ENCODE measurements around the gene SYNPO2L.

DNA sequence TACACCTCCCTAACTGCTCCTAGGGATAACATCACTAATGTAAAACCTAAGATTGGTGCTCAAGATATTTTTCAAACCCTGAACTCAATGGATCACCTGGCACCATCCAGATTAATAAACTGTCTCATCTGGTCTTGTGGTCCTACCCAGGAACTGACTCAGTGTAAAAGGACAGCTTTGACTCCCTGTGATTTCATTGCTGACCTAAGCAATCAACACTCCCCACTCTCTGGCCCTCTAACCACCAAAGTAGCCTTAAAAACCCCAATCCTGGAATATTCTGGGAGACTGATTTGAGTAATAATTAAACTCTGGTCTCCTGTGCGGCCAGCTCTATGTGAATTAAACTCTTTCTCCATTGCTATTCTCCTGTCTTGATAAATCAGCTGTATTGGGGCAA, 58.5 kb downstream of the SYNPO2L start:
- TF ChIP-seq, protein P1, sequence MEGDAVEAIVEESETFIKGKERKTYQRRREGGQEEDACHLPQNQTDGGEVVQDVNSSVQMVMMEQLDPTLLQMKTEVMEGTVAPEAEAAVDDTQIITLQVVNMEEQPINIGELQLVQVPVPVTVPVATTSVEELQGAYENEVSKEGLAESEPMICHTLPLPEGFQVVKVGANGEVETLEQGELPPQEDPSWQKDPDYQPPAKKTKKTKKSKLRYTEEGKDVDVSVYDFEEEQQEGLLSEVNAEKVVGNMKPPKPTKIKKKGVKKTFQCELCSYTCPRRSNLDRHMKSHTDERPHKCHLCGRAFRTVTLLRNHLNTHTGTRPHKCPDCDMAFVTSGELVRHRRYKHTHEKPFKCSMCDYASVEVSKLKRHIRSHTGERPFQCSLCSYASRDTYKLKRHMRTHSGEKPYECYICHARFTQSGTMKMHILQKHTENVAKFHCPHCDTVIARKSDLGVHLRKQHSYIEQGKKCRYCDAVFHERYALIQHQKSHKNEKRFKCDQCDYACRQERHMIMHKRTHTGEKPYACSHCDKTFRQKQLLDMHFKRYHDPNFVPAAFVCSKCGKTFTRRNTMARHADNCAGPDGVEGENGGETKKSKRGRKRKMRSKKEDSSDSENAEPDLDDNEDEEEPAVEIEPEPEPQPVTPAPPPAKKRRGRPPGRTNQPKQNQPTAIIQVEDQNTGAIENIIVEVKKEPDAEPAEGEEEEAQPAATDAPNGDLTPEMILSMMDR (IDR thresholded peaks at IDR 0.05) = no peak
- TF ChIP-seq ZFX (IDR thresholded peaks at IDR 0.05; ENCODE audit: borderline replicate concordance) = no peak

Data from 22Rv1 (cell line).